PC-9 (cell line): Measurements from ENCODE around the gene TMEM123. TPM values are rescaled to one million over a fixed set of nuclear protein-coding genes. Genes with fewer than 3 reads are reported as not detected.

Experiments used
- Bru-seq: library from RNA; stranded (reverse); fragments of 400-500 nt; gene quantifications from one replicate; lab custom pipeline; 2021; lab: Mats Ljungman, UMichigan
- BruChase-seq, 2 experiments: library from RNA; stranded (reverse); fragments of 400-500 nt; gene quantifications; one replicate each; lab custom pipeline; 2021; lab: Mats Ljungman, UMichigan
- BruUV-seq: library from RNA; stranded (reverse); fragments of 400-500 nt; replicated peaks from 2 replicates; lab custom pipeline; 2021; lab: Mats Ljungman, UMichigan
- CTCF ChIA-PET: fragments of 300-600 bp; sonication (Branson Sonifier 250); formaldehyde crosslinking; loops from one replicate; lab custom pipeline; 2022; ENCODE audit warnings: antibody characterized with exemption; lab: Charles Lee
- POLR2A ChIA-PET: fragments of 300-600 bp; sonication (Branson Sonifier 250); formaldehyde crosslinking; loops from one replicate; lab custom pipeline; 2022; ENCODE audit warnings: antibody characterized with exemption; ENCODE audit not compliant: unreplicated experiment; lab: Charles Lee
- DNase-seq, 2 experiments: peaks; one replicate each; pipeline versions ENCODE4 v3.0.0 to v3.0.0-alpha.2; 2015 to 2022; ENCODE audit warnings: mixed read lengths in 1 of 2
- H2AFZ ChIP-seq: fragments of 200-600 bp; sonication (generic); 2 replicates; pipeline ENCODE4 v1.8.1; 2017; ENCODE audit warnings: antibody characterized with exemption
- H3F3A ChIP-seq: fragments of 200-600 bp; sonication (generic); 2 replicates; pipeline ENCODE4 v1.8.1; 2017; ENCODE audit warnings: antibody characterized with exemption, mild to moderate bottlenecking, low read depth; ENCODE audit not compliant: insufficient read depth
- H3K27ac ChIP-seq: fragments of 200-600 bp; sonication (generic); 2 replicates; pipeline ENCODE4 v1.6.1; 2016; ENCODE audit warnings: mixed run types
- H3K27me3 ChIP-seq: fragments of 200-600 bp; sonication (generic); 2 replicates; pipeline ENCODE4 v1.6.1; 2016; ENCODE audit warnings: low read depth, mixed run types; ENCODE audit not compliant: insufficient read depth
- H3K36me3 ChIP-seq: fragments of 200-600 bp; sonication (generic); 2 replicates; pipeline ENCODE4 v1.6.1; 2016; ENCODE audit warnings: low read depth, mixed run types
- H3K4me1 ChIP-seq: fragments of 200-600 bp; sonication (generic); replicated peaks from 2 replicates; pipeline ENCODE4 v1.6.1; 2016; ENCODE audit warnings: mixed run types; ENCODE audit not compliant: insufficient read depth
- H3K4me2 ChIP-seq: fragments of 200-600 bp; sonication (generic); 2 replicates; pipeline ENCODE4 v1.6.1; 2017; ENCODE audit warnings: mixed run types
- H3K4me3 ChIP-seq: fragments of 200-600 bp; sonication (generic); 2 replicates; pipeline ENCODE4 v1.6.1; 2016; ENCODE audit warnings: mixed run types
- H3K79me2 ChIP-seq: fragments of 200-600 bp; sonication (generic); 2 replicates; pipeline ENCODE4 v1.6.1; 2017; ENCODE audit warnings: low read depth, mixed run types
- H3K9me2 ChIP-seq: fragments of 200-600 bp; sonication (generic); 2 replicates; pipeline ENCODE4 v1.8.1; 2017; ENCODE audit warnings: mild to moderate bottlenecking; ENCODE audit not compliant: insufficient read depth
- H3K9me3 ChIP-seq: fragments of 200-600 bp; sonication (generic); 2 replicates; pipeline ENCODE4 v1.8.1; 2016; ENCODE audit warnings: low read depth; ENCODE audit not compliant: insufficient read depth
- H4K20me1 ChIP-seq: fragments of 200-600 bp; sonication (generic); 2 replicates; pipeline ENCODE4 v1.8.1; 2017; ENCODE audit not compliant: insufficient read depth
- CTCF ChIP-seq: fragments of 200-600 bp; sonication (generic); conservative IDR thresholded peaks from 2 replicates; pipeline ENCODE4 v1.6.1; 2017; ENCODE audit warnings: mixed run types, antibody characterized with exemption, mild to moderate bottlenecking, moderate library complexity
- EZH2 ChIP-seq: fragments of 200-600 bp; sonication (generic); IDR thresholded peaks from 2 replicates; pipeline ENCODE4 v1.8.0; 2017; ENCODE audit warnings: antibody characterized with exemption, low read depth
- intact Hi-C: fragments of 100-400 bp; cut with micrococcal nuclease; formaldehyde crosslinking; loops from one replicate; pipeline ENCODE4 v1.10.0; 2022; ENCODE audit not compliant: unreplicated experiment
- long read RNA-seq: library from polyadenylated mRNA; stranded (forward); transcript quantifications from one replicate; pipeline ENCODE4 v2.0.0, GENCODE V29; 2022
- total RNA-seq: library from RNA; stranded (reverse); gene quantifications from 2 replicates; pipeline ENCODE4 v1.2.3, GENCODE V29; 2021

The TMEM123 gene, protein sequence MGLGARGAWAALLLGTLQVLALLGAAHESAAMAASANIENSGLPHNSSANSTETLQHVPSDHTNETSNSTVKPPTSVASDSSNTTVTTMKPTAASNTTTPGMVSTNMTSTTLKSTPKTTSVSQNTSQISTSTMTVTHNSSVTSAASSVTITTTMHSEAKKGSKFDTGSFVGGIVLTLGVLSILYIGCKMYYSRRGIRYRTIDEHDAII
- total RNA-seq (94.0 and 201 TPM in 2 replicates), Bru-seq, nascent RNA (percentile 91 among the genes with signal in this experiment), BruChase-seq, experiment 1, labeled RNA remaining after a 2-hour chase (percentile 85 among the genes with signal in this experiment), BruChase-seq, experiment 2, labeled RNA remaining after a 6-hour chase (percentile 93 among the genes with signal in this experiment)
- long read RNA-seq, transcript TMEM123-202 (5 exons, 3,579 nt), result major isoform, 190 of 223 reads
- long read RNA-seq, partial matches to known transcripts, result 4 of 223 reads
- long read RNA-seq, other reads (novel, unspliced or antisense), result 28 of 223 reads

DNA sequence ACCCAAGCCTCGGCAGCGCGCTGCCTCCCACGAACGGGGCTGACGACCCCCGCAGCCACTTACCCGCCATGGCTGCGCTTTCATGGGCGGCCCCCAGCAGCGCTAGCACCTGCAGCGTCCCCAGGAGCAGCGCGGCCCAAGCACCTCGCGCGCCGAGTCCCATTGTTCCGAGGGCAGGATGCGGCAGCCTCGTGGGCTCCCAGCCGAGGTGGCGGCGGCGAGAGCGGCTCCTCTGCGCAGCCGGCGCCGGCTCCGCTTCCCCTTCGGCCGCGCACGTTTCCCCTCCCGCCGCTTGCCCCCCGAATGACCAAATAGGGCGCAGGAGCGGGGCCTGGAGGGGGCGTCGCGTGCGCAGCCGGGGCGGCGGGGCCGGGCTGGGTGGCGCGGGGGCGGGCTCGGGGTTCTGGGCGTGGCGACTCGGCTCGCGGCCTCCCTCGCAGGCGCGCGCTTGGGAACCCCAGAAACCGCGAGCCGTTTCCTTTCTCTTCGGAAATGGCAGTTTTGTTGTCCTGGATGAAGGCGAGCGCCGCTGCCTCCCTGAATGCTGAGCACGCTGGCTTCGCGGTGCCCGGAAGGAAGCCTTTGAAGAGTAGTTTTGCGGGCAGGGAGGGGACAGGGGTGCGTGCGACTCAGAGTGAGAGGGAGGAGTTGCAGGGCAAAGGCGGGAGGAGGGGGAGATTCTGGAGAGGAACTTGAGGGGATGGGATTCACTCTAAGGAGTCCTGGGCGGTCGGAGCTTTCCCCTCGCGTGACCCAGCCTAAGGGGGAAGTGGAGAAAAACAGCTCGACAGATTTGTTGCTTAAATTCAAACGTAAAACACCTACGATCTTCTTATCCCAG, at the start of gene TMEM123:
Gene TMEM123, minus strand, starts transcription at position 305 of the 841 bp plus-strand sequence. Its CDS starts 142 bp downstream, at position 163.
- Histone ChIP-seq H3K4me1 (peaks cover 68% of the 10 kb centered on the region), H3F3A (peaks cover 18% of the 10 kb centered on the region), H3K9me2 (no peaks in the 10 kb centered on the region), H3K9me3 (no peaks in the 10 kb centered on the region), H2AFZ (peak within 1 kb of the TSS; percentile 94), H3K27ac (peak within 1 kb of the TSS; percentile 72), H3K79me2 (peaks cover 53% of the 10 kb centered on the region), H3K4me2 (peak within 1 kb of the TSS; percentile 93), H3K27me3 (no peaks in the 10 kb centered on the region), H3K36me3 (peaks cover 12% of the 10 kb centered on the region), H3K4me3 (peak within 1 kb of the TSS; percentile 88), H4K20me1 (peaks cover 15% of the 10 kb centered on the region)
- intact Hi-C loops, result loop anchor here (5.0 kb wide), 2 partner anchors 145 to 160 kb away; no protein-coding TSS in a partner anchor
- no TSS peak for BruUV-seq
- CTCF ChIA-PET, result interaction anchor here (0.6 kb wide), 2 partner anchors 181 to 182 kb away, joined by 3 to 4 read pairs; no protein-coding TSS in a partner anchor
- POLR2A ChIA-PET, result interaction anchor here (0.6 kb wide), 1 partner anchor 184 kb away, joined by 17 read pairs; no protein-coding TSS in a partner anchor
- DNase-seq, result peak; percentile 73 to 81
- TF ChIP-seq CTCF (no peak; the same call in 1 of the 2 replicates), EZH2 (no peak)

- H3K4me2 ChIP-seq, result no peak overlapping the region
- no peaks in the 10 kb centered on the region for H3K27me3 ChIP-seq
- no peaks in the 10 kb centered on the region for H3K36me3 ChIP-seq
- intact Hi-C loops, result no loop called here
- no peak for DNase-seq
- no peaks in the 10 kb centered on the region for H3K79me2 ChIP-seq
- no TSS peak for BruUV-seq
- H3K27ac ChIP-seq, result no peak overlapping the region
- H3K4me3 ChIP-seq, result no peak overlapping the region
- no peak overlapping the region for H2AFZ ChIP-seq
- CTCF ChIA-PET, result no interaction called here
- no peaks in the 10 kb centered on the region for H4K20me1 ChIP-seq
- POLR2A ChIA-PET, result no interaction called here
- no peaks in the 10 kb centered on the region for H3F3A ChIP-seq
- TF ChIP-seq EZH2 (no peak), CTCF (no peak)
- H3K9me3 ChIP-seq, result no peaks in the 10 kb centered on the region
- no peaks in the 10 kb centered on the region for H3K4me1 ChIP-seq
- H3K9me2 ChIP-seq, result no peaks in the 10 kb centered on the region
These were observed 48.3 kb upstream of the TMEM123 start for GRCh38 chr11:102500829-102501228.

- no TSS peak for BruUV-seq
- Histone ChIP-seq H3F3A (no peaks in the 10 kb centered on the region), H3K9me2 (no peaks in the 10 kb centered on the region), H3K4me2 (no peak overlapping the region), H3K27me3 (no peaks in the 10 kb centered on the region), H3K4me3 (no peak overlapping the region), H3K36me3 (no peaks in the 10 kb centered on the region), H3K4me1 (peaks cover 4% of the 10 kb centered on the region), H3K27ac (no peak overlapping the region), H4K20me1 (no peaks in the 10 kb centered on the region), H3K9me3 (no peaks in the 10 kb centered on the region), H2AFZ (no peak overlapping the region), H3K79me2 (no peaks in the 10 kb centered on the region)
- ChIA-PET CTCF (no interaction called here), POLR2A (interaction anchor here (0.6 kb wide), 1 partner anchor 420 kb away, joined by 3 read pairs; no protein-coding TSS in a partner anchor)
- intact Hi-C loops, result loop anchor here (5.0 to 10.0 kb wide), 3 partner anchors 52 to 1045 kb away; partner anchors contain the start of gene BIRC2
- peak in 1 of 2 experiments; percentile 19 for DNase-seq
- TF ChIP-seq CTCF (no peak), EZH2 (no peak)
These were observed 47.4 kb upstream of the TMEM123 start for GRCh38 chr11:102499931-102500330.
